Ramos (cell line): Measurements from ENCODE around the gene PANK2.
"Not testable (repeated sequence)": the region's sequence is repeated elsewhere in the genome, so short reads cannot be mapped to it uniquely, and the experiment has no call there.

ENCODE experiments used
- in situ Hi-C: fragments of 300-500 bp; cut with MboI; formaldehyde crosslinking; loops from one replicate; pipeline ENCODE4 v1.14.3; 2022; ENCODE audit warnings: low sequenced_read_pairs; ENCODE audit not compliant: unreplicated experiment

PANK2 gene

GRCh38 chr20:3900187-3900604, 11.0 kb downstream of the PANK2 start:
- in situ Hi-C loops = no loop called here

- in situ Hi-C loops = no loop called here
Measured at GRCh38 chr20:3901028-3901705, 12.0 kb downstream of the PANK2 start.

- in situ Hi-C loops = no loop called here
Measured at GRCh38 chr20:3901706-3902440, 12.7 kb downstream of the PANK2 start.

- in situ Hi-C loops = no loop called here
Measured at GRCh38 chr20:3902446-3902845, 13.3 kb downstream of the PANK2 start.

- in situ Hi-C loops = no loop called here
Measured at GRCh38 chr20:3904224-3904623, 15.0 kb downstream of the PANK2 start.

GRCh38 chr20:3904857-3905256, 15.7 kb downstream of the PANK2 start:
- in situ Hi-C loops = no loop called here

GRCh38 chr20:3906744-3907721, 17.8 kb downstream of the PANK2 start:
- in situ Hi-C loops = not testable (repeated sequence)

- in situ Hi-C loops = no loop called here
Measured at GRCh38 chr20:3908667-3909066, 19.5 kb downstream of the PANK2 start.

GRCh38 chr20:3909952-3910366, 20.8 kb downstream of the PANK2 start:
- in situ Hi-C loops = no loop called here

GRCh38 chr20:3910853-3911252, 21.7 kb downstream of the PANK2 start:
- in situ Hi-C loops = no loop called here

GRCh38 chr20:3911956-3912355, 22.8 kb downstream of the PANK2 start:
- in situ Hi-C loops = no loop called here

- in situ Hi-C loops = no loop called here
Measured at GRCh38 chr20:3914446-3914845, 25.3 kb downstream of the PANK2 start.

- in situ Hi-C loops = no loop called here
Measured at GRCh38 chr20:3915691-3916090, 26.5 kb downstream of the PANK2 start.

- in situ Hi-C loops = no loop called here
Measured at GRCh38 chr20:3916364-3916763, 27.2 kb downstream of the PANK2 start.

GRCh38 chr20:3919352-3919751, 30.2 kb downstream of the PANK2 start:
- in situ Hi-C loops = no loop called here

- in situ Hi-C loops = no loop called here
Measured at GRCh38 chr20:3922223-3922982, 33.2 kb downstream of the PANK2 start.

- in situ Hi-C loops = no loop called here
Measured at GRCh38 chr20:3922983-3923339, 33.8 kb downstream of the PANK2 start.

- in situ Hi-C loops = no loop called here
Measured at GRCh38 chr20:3923818-3924217, 34.6 kb downstream of the PANK2 start.

- in situ Hi-C loops = no loop called here
Measured at GRCh38 chr20:3924304-3925112, 35.3 kb downstream of the PANK2 start.
